Muscle of leg (tissue), 9 donors: Measurements from ENCODE around the gene SULT2B1. TPM values are rescaled to one million over a fixed set of nuclear protein-coding genes. Genes with fewer than 3 reads are reported as not detected.

Experiments
- polyA plus RNA-seq, 8 donors: library from polyadenylated mRNA; unstranded; fragments of 120-200 nt; gene quantifications; one replicate each; pipeline versions ENCODE4 v1.2.1 to v1.2.3, GENCODE V29; 2013; ENCODE audit warnings: inconsistent platforms in 1 of 8, low replicate concordance in 1 of 8; ENCODE audit not compliant: insufficient read length in 8 of 8, insufficient read depth in 1 of 8
- total RNA-seq: library from RNA; stranded (reverse); fragments of 120-200 nt; gene quantifications from one replicate; pipeline ENCODE4 v1.2.4, GENCODE V29; 2013

SULT2B1 gene
- total and polyA plus RNA-seq, 9 donors: 0.11 to 2.9 (median 0.25) TPM; not detected in 1

Other genes starting within 250 kb of the SULT2B1 start
- 67.4 TPM for gene EMP3, start 226.6 kb upstream of the SULT2B1 start, total RNA-seq
- 100 to 1,000 TPM; 121 to 166 (median 144) TPM for gene EMP3, start 226.6 kb upstream of the SULT2B1 start, polyA plus RNA-seq
- 4.1 TPM for gene TMEM143, start 188.2 kb upstream of the SULT2B1 start, total RNA-seq
- 10 to 100 TPM in 7 of 8 donors, 1 to 10 TPM in 1; 8.0 to 17.4 (median 15.0) TPM for gene TMEM143, start 188.2 kb upstream of the SULT2B1 start, polyA plus RNA-seq
- gene SYNGR4, start 187.8 kb upstream of the SULT2B1 start, total RNA-seq: not detected
- gene SYNGR4, start 187.8 kb upstream of the SULT2B1 start, polyA plus RNA-seq: under 1 TPM in 1 of 8 donors, not detected in 7; 0.17 TPM
- gene KDELR1, start 160.6 kb upstream of the SULT2B1 start, total RNA-seq: 57.5 TPM
- gene KDELR1, start 160.6 kb upstream of the SULT2B1 start, polyA plus RNA-seq: 100 to 1,000 TPM; 104 to 162 (median 129) TPM
- 0.58 TPM for gene GRIN2D, start 158.5 kb upstream of the SULT2B1 start, total RNA-seq
- gene GRIN2D, start 158.5 kb upstream of the SULT2B1 start, polyA plus RNA-seq: 1 to 10 TPM in 7 of 8 donors, under 1 TPM in 1; 0.93 to 3.1 (median 2.1) TPM
- gene GRWD1, start 106.2 kb upstream of the SULT2B1 start, total RNA-seq: 21.0 TPM
- 10 to 100 TPM; 20.4 to 29.9 (median 25.8) TPM for gene GRWD1, start 106.2 kb upstream of the SULT2B1 start, polyA plus RNA-seq
- gene KCNJ14, start 96.6 kb upstream of the SULT2B1 start, total RNA-seq: 0.49 TPM
- gene KCNJ14, start 96.6 kb upstream of the SULT2B1 start, polyA plus RNA-seq: 1 to 10 TPM in 2 of 8 donors, under 1 TPM in 6; 0.48 to 1.2 (median 0.92) TPM
- 24.2 TPM for gene CYTH2, start 82.8 kb upstream of the SULT2B1 start, total RNA-seq
- gene CYTH2, start 82.8 kb upstream of the SULT2B1 start, polyA plus RNA-seq: 10 to 100 TPM; 37.4 to 54.5 (median 45.1) TPM
- 0.04 TPM for gene LMTK3, start 40.3 kb upstream of the SULT2B1 start, total RNA-seq
- under 1 TPM in 7 of 8 donors, not detected in 1; 0.03 to 0.39 (median 0.18) TPM for gene LMTK3, start 40.3 kb upstream of the SULT2B1 start, polyA plus RNA-seq
- not detected for gene SPACA4, start 54.6 kb downstream of the SULT2B1 start, total RNA-seq
- gene SPACA4, start 54.6 kb downstream of the SULT2B1 start, polyA plus RNA-seq: not detected
- gene FAM83E, start 62.9 kb downstream of the SULT2B1 start, total RNA-seq: 0.13 TPM
- 1 to 10 TPM in 1 of 8 donors, under 1 TPM in 6, not detected in 1; 0.11 to 1.2 (median 0.18) TPM for gene FAM83E, start 62.9 kb downstream of the SULT2B1 start, polyA plus RNA-seq
- 2,914 TPM for gene RPL18, start 67.0 kb downstream of the SULT2B1 start, total RNA-seq
- gene RPL18, start 67.0 kb downstream of the SULT2B1 start, polyA plus RNA-seq: 1,000 to 10,000 TPM; 1,793 to 2,160 (median 1,901) TPM
- gene SPHK2, start 67.3 kb downstream of the SULT2B1 start, total RNA-seq: 4.1 TPM
- 10 to 100 TPM in 4 of 8 donors, 1 to 10 TPM in 4; 7.0 to 11.8 (median 9.9) TPM for gene SPHK2, start 67.3 kb downstream of the SULT2B1 start, polyA plus RNA-seq
- gene DBP, start 85.2 kb downstream of the SULT2B1 start, total RNA-seq: 9.8 TPM
- gene DBP, start 85.2 kb downstream of the SULT2B1 start, polyA plus RNA-seq: 10 to 100 TPM in 1 of 8 donors, 1 to 10 TPM in 7; 3.0 to 10.8 (median 6.2) TPM
- gene CA11, start 94.0 kb downstream of the SULT2B1 start, total RNA-seq: 6.2 TPM
- 10 to 100 TPM in 7 of 8 donors, 1 to 10 TPM in 1; 7.9 to 22.1 (median 14.0) TPM for gene CA11, start 94.0 kb downstream of the SULT2B1 start, polyA plus RNA-seq
- gene NTN5, start 120.8 kb downstream of the SULT2B1 start, total RNA-seq: 0.18 TPM
- 1 to 10 TPM in 7 of 8 donors, under 1 TPM in 1; 0.64 to 8.5 (median 2.2) TPM for gene NTN5, start 120.8 kb downstream of the SULT2B1 start, polyA plus RNA-seq
- gene FUT2, start 143.8 kb downstream of the SULT2B1 start, total RNA-seq: not detected
- 1 to 10 TPM in 4 of 8 donors, under 1 TPM in 4; 0.53 to 3.8 (median 0.95) TPM for gene FUT2, start 143.8 kb downstream of the SULT2B1 start, polyA plus RNA-seq
- gene MAMSTR, start 167.6 kb downstream of the SULT2B1 start, total RNA-seq: 29.2 TPM
- gene MAMSTR, start 167.6 kb downstream of the SULT2B1 start, polyA plus RNA-seq: 100 to 1,000 TPM in 4 of 8 donors, 10 to 100 TPM in 4; 59.8 to 160 (median 113) TPM
- 14.1 TPM for gene RASIP1, start 188.4 kb downstream of the SULT2B1 start, total RNA-seq
- gene RASIP1, start 188.4 kb downstream of the SULT2B1 start, polyA plus RNA-seq: 10 to 100 TPM; 17.6 to 27.7 (median 25.0) TPM
- 0.04 TPM for gene IZUMO1, start 194.7 kb downstream of the SULT2B1 start, total RNA-seq
- gene IZUMO1, start 194.7 kb downstream of the SULT2B1 start, polyA plus RNA-seq: 1 to 10 TPM in 2 of 8 donors, under 1 TPM in 6; 0.20 to 1.1 (median 0.85) TPM
- 1.1 TPM for gene FUT1, start 200.5 kb downstream of the SULT2B1 start, total RNA-seq
- 1 to 10 TPM in 7 of 8 donors, under 1 TPM in 1; 0.75 to 1.5 (median 1.3) TPM for gene FUT1, start 200.5 kb downstream of the SULT2B1 start, polyA plus RNA-seq
- not detected for gene FGF21, start 203.4 kb downstream of the SULT2B1 start, total RNA-seq
- under 1 TPM in 1 of 8 donors, not detected in 7; 0.25 TPM for gene FGF21, start 203.4 kb downstream of the SULT2B1 start, polyA plus RNA-seq